Smooth muscle cell (in vitro differentiated cells): ENCODE measurements around the gene BCL11B. TPM values are rescaled to one million over a fixed set of nuclear protein-coding genes. Genes with fewer than 3 reads are reported as not detected.

Source experiments
- DNase-seq: peaks from one replicate; lab custom pipeline; 2025; ENCODE audit not compliant: unreplicated experiment; lab: John Stamatoyannopoulos, UW
- H2AFZ ChIP-seq: fragments of 200-600 bp; sonication (generic); 2 replicates; pipeline ENCODE4 v1.6.0; 2016; ENCODE audit warnings: antibody characterized with exemption, low read depth, mild to moderate bottlenecking
- H3F3A ChIP-seq: fragments of 200-600 bp; sonication (generic); 2 replicates; pipeline ENCODE4 v1.6.0; 2017; ENCODE audit warnings: antibody characterized with exemption, low read depth
- H3K27ac ChIP-seq: fragments of 200-600 bp; sonication (generic); 2 replicates; pipeline ENCODE4 v1.5.1; 2016; ENCODE audit warnings: low read depth, mild to moderate bottlenecking
- H3K27me3 ChIP-seq: fragments of 200-600 bp; sonication (generic); 2 replicates; pipeline ENCODE4 v1.6.1; 2016; ENCODE audit warnings: low read depth, mild to moderate bottlenecking
- H3K36me3 ChIP-seq: fragments of 200-600 bp; sonication (generic); 2 replicates; pipeline ENCODE4 v1.5.1; 2016; ENCODE audit warnings: low read depth
- H3K4me1 ChIP-seq: fragments of 200-600 bp; sonication (generic); 2 replicates; pipeline ENCODE4 v1.5.1; 2016; ENCODE audit warnings: low read depth
- H3K4me2 ChIP-seq: fragments of 200-600 bp; sonication (generic); 2 replicates; pipeline ENCODE4 v1.6.0; 2016; ENCODE audit warnings: mild to moderate bottlenecking
- H3K4me3 ChIP-seq: fragments of 200-600 bp; sonication (generic); 2 replicates; pipeline ENCODE4 v1.5.1; 2016; ENCODE audit warnings: mild to moderate bottlenecking
- H3K79me2 ChIP-seq: fragments of 200-600 bp; sonication (generic); 2 replicates; pipeline ENCODE4 v1.6.0; 2016; ENCODE audit warnings: low read depth, mild to moderate bottlenecking
- H3K9ac ChIP-seq: fragments of 200-600 bp; sonication (generic); 2 replicates; pipeline ENCODE4 v1.6.0; 2016; ENCODE audit warnings: low read depth
- H3K9me3 ChIP-seq: fragments of 200-600 bp; sonication (generic); replicated peaks from 2 replicates; pipeline ENCODE4 v1.5.1; 2016; ENCODE audit warnings: low read depth
- H4K20me1 ChIP-seq: fragments of 200-600 bp; sonication (generic); 2 replicates; pipeline ENCODE4 v1.6.0; 2016; ENCODE audit warnings: low read depth
- WGBS: methylation state at CpG from one replicate; pipeline ENCODE4 v1.1.7; 2016; ENCODE audit warnings: low lambda C conversion rate; 5-methylcytosine and 5-hydroxymethylcytosine counted together
- polyA plus RNA-seq: library from polyadenylated mRNA; unstranded; fragments of >200 nt; fragmentation: Nextera tagmentation; extraction: Ambion mirVana; gene quantifications from 2 replicates; pipeline ENCODE4 v1.2.1, GENCODE V29; 2016
- total RNA-seq: library from RNA; depleted of rRNA; stranded (reverse); fragments of >200 nt; gene quantifications from 2 replicates; pipeline ENCODE4 v1.2.3, GENCODE V29; 2014
- TF ChIP-seq, protein P1 (sequence below): fragments of 200-600 bp; sonication (generic); IDR thresholded peaks from 2 replicates; pipeline ENCODE4 v1.5.1; 2017; ENCODE audit warnings: borderline replicate concordance, mild to moderate bottlenecking, antibody characterized with exemption; ENCODE audit not compliant: insufficient read depth, poor library complexity, severe bottlenecking

The BCL11B gene
- total RNA-seq = 3.0 and 3.6 TPM in 2 replicates
- polyA plus RNA-seq = 0.47 and 0.56 TPM in 2 replicates

DNA sequence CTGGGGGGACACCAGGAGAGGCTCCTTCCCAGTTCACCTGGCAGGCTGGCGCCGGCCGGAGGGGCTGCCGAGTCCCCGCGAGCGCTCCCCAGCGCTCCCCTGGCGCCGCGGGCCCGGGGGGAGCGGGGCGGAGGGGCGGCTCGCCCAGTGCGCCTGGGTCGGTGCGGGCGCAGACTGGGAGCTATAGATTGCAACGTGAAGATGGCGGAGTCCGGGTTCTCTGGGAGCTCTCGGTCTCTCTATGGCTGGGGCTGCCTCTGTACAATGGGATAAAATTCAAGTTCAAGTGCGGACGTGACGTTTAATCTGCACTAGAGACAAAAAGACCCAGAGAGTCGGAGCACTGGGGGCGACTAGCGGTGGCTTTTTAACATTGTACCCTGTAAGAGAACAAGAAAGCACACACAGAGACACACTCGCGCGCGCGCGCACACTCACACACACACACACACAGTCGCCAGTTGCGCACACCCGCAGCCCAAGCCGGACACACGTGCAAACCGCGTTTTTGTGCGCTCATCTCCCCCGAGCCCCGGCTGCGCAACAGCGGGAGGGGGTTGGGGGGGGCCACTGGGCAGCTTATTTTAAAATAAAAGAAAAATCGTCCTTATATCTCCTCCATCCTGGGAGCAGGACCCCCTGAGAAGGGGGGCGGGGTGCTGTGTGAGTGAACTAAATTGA lies at the start of gene BCL11B:
BCL11B (minus strand) TSS at position 247 of the 681 bp plus-strand sequence. CDS start 979 bp downstream, outside the sequence.
- Histone ChIP-seq H3K27me3 (no peaks in the 10 kb centered on the region), H3F3A (peaks cover 30% of the 10 kb centered on the region), H3K9ac (peak within 1 kb of the TSS; percentile 21), H3K4me1 (peaks cover 28% of the 10 kb centered on the region), H3K36me3 (no peaks in the 10 kb centered on the region), H3K27ac (peak within 1 kb of the TSS; percentile 22), H3K9me3 (no peaks in the 10 kb centered on the region), H3K4me2 (peak within 1 kb of the TSS; percentile 97), H2AFZ (peak within 1 kb of the TSS; percentile 86), H3K4me3 (peak within 1 kb of the TSS; percentile 78), H3K79me2 (no peaks in the 10 kb centered on the region), H4K20me1 (peaks cover 11% of the 10 kb centered on the region)
- TF ChIP-seq, protein P1, sequence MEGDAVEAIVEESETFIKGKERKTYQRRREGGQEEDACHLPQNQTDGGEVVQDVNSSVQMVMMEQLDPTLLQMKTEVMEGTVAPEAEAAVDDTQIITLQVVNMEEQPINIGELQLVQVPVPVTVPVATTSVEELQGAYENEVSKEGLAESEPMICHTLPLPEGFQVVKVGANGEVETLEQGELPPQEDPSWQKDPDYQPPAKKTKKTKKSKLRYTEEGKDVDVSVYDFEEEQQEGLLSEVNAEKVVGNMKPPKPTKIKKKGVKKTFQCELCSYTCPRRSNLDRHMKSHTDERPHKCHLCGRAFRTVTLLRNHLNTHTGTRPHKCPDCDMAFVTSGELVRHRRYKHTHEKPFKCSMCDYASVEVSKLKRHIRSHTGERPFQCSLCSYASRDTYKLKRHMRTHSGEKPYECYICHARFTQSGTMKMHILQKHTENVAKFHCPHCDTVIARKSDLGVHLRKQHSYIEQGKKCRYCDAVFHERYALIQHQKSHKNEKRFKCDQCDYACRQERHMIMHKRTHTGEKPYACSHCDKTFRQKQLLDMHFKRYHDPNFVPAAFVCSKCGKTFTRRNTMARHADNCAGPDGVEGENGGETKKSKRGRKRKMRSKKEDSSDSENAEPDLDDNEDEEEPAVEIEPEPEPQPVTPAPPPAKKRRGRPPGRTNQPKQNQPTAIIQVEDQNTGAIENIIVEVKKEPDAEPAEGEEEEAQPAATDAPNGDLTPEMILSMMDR = peak; percentile 54
- WGBS = 1% methylated on average over 50 of the region's 50 CpGs
- peak; percentile 63 for DNase-seq

DNA sequence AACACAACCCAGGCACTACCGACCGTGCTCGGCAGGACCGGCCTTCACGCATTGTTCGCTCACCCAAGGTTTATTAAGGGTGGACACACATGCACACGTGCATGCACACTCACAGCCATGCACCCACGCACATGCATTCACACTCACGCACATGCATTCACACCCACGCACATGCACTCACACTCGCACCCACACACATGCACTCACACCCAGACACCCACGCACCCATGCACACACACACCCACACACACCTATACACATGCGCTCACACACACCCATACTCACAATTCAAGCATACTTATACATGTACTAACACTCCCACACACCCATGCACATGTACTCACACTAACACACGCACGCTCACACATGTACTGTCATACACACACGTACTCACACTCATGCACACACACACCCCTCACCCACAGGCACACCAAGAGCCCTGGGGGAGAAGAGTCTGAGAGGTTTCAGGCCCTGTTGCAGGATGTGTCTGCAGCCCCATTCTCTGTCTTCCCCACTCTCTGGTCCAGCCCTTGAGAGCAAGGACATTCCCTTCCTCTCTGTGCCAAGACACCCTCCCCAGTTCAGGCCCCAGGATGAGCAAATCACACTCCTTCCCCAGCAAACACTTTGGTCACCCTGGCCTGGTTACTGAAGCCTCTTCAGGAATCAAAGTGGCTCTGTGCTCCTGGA lies 49.4 kb upstream of the BCL11B start:
- Histone ChIP-seq H3K4me1 (no peaks in the 10 kb centered on the region), H3K4me3 (no peak overlapping the region), H2AFZ (no peak overlapping the region), H3K27me3 (no peaks in the 10 kb centered on the region), H3K4me2 (no peak overlapping the region), H3K9ac (no peak overlapping the region), H3K27ac (no peak overlapping the region), H4K20me1 (no peaks in the 10 kb centered on the region), H3K79me2 (no peaks in the 10 kb centered on the region), H3K9me3 (no peaks in the 10 kb centered on the region), H3F3A (no peaks in the 10 kb centered on the region), H3K36me3 (no peaks in the 10 kb centered on the region)
- WGBS = 98% methylated on average over 7 of the region's 16 CpGs
- no peak for DNase-seq
- TF ChIP-seq, protein P1 = no peak

DNA sequence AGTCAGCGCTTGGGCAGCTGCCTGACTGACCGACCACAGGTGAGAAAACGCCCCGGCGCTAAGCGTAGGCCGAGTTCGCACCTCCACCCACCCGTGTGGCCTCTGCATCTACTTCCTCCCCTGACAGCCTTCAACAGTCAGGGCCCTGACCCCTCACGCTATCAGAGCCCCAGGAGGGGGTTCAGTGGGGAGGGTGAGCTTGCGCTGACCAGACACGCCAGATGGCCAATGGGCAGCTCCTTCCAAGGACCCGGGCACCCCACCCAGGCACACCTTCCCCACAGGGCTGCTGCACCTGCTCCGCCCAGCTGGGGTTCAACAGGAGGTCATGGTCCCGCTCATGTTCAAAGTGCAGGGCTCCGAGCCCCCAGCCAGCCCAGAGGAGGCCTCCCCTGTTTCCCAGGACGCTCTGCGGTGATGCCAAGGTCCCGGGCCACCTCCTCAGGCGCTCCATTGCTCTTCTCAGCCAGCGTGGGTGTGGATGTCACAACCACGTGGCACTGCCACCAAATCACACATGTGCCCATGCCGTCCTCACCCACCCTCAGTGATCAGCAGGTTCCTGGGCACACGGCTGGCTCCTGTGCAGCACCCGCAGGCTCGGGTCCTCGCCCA lies 48.7 kb upstream of the BCL11B start:
- 89% methylated on average over 22 of the region's 27 CpGs for WGBS
- H3K79me2 ChIP-seq = no peaks in the 10 kb centered on the region
- H2AFZ ChIP-seq = no peak overlapping the region
- no peaks in the 10 kb centered on the region for H4K20me1 ChIP-seq
- no peak overlapping the region for H3K27ac ChIP-seq
- H3K9ac ChIP-seq = no peak overlapping the region
- no peak overlapping the region for H3K4me2 ChIP-seq
- no peak overlapping the region for H3K4me3 ChIP-seq
- no peaks in the 10 kb centered on the region for H3K9me3 ChIP-seq
- TF ChIP-seq, protein P1 = no peak
- no peak for DNase-seq
- H3K27me3 ChIP-seq = no peaks in the 10 kb centered on the region
- H3K4me1 ChIP-seq = no peaks in the 10 kb centered on the region
- H3F3A ChIP-seq = no peaks in the 10 kb centered on the region
- H3K36me3 ChIP-seq = no peaks in the 10 kb centered on the region
